GM12892 (cell line): ENCODE measurements around the gene OR10K1.

Experiments
- POLR2A ChIP-seq: IDR thresholded peaks from 2 replicates; pipeline ENCODE4 v1.6.1; 2011; ENCODE audit warnings: low read depth, low read length, control low read depth
- POLR2AphosphoS5 ChIP-seq: IDR thresholded peaks from 2 replicates; pipeline ENCODE4 v1.6.1; 2011; ENCODE audit warnings: low read depth, low read length, control low read depth
- TAF1 ChIP-seq: IDR thresholded peaks from 2 replicates; pipeline ENCODE4 v1.6.1; 2011; ENCODE audit warnings: low read depth, mild to moderate bottlenecking, control low read depth, low read length, borderline replicate concordance

DNA sequence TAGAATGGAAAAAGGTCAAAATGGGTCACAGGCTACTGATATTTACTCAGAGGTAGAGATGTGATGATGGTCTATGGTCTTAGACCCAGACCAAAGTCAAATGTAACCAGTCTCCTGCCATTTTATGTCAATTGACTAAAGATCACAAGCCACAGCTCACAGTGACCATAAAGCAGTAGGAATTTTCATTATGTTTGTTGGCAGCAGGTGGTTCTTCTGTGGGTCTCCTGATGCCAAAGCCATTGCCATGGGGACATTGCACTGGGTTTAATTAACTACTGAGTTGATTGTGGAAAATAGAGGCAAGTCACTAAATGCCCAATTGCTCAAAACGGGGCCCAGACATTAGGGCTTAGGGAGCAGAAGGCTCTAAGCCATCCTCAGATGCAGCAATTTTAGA is 35.5 kb upstream of the OR10K1 start, which contains the start of gene OR10K2:
- no peak for TF ChIP-seq POLR2AphosphoS5
- no peak for TF ChIP-seq POLR2A
- no peak for TF ChIP-seq TAF1
